H9 (cell line): Measurements from ENCODE around the gene RIGI. TPM values are rescaled to one million over a fixed set of nuclear protein-coding genes. Genes with fewer than 3 reads are reported as not detected.
"Not testable (repeated sequence)": the region's sequence is repeated elsewhere in the genome, so short reads cannot be mapped to it uniquely, and the experiment has no call there.

Source experiments
- DNase-seq: peaks from one replicate; pipeline ENCODE4 v3.0.0-alpha.2; 2017
- H2AFZ ChIP-seq: one replicate; pipeline ENCODE4 v1.6.1; 2013; ENCODE audit warnings: mild to moderate bottlenecking, low read length, control low read depth, moderate library complexity
- H2AK5ac ChIP-seq: 2 replicates; pipeline ENCODE4 v1.6.1; 2013; ENCODE audit warnings: low read length, control low read depth, mixed read lengths; ENCODE audit not compliant: insufficient read length
- H2BK120ac ChIP-seq: one replicate; pipeline ENCODE4 v1.6.1; 2013; ENCODE audit warnings: low read depth, mild to moderate bottlenecking, low read length, control low read depth, inconsistent platforms; ENCODE audit not compliant: poor library complexity, severe bottlenecking
- H2BK12ac ChIP-seq: 2 replicates; pipeline ENCODE4 v1.6.1; 2013; ENCODE audit warnings: low read length, control low read depth, mixed read lengths, low read depth; ENCODE audit not compliant: insufficient read length
- H2BK15ac ChIP-seq: 2 replicates; pipeline ENCODE4 v1.6.1; 2013; ENCODE audit warnings: low read depth, low read length, control low read depth
- H2BK20ac ChIP-seq: one replicate; pipeline ENCODE4 v1.6.1; 2013; ENCODE audit warnings: low read depth, mild to moderate bottlenecking, low read length, control low read depth, inconsistent platforms; ENCODE audit not compliant: poor library complexity, severe bottlenecking
- H2BK5ac ChIP-seq: 2 replicates; pipeline ENCODE4 v1.6.1; 2013; ENCODE audit warnings: low read length, control low read depth, mixed read lengths; ENCODE audit not compliant: insufficient read length
- H3K14ac ChIP-seq: 2 replicates; pipeline ENCODE4 v1.6.1; 2013; ENCODE audit warnings: low read length, control low read depth; ENCODE audit not compliant: insufficient read depth
- H3K18ac ChIP-seq: 2 replicates; pipeline ENCODE4 v1.6.1; 2013; ENCODE audit warnings: low read depth, mild to moderate bottlenecking, mixed read lengths, low read length, control low read depth; ENCODE audit not compliant: insufficient read length
- H3K23ac ChIP-seq: 2 replicates; pipeline ENCODE4 v1.6.1; 2013; ENCODE audit warnings: low read length, control low read depth, mixed read lengths, low read depth; ENCODE audit not compliant: insufficient read length
- H3K23me2 ChIP-seq: 2 replicates; pipeline ENCODE4 v1.6.1; 2013; ENCODE audit warnings: low read depth, mild to moderate bottlenecking, mixed read lengths, low read length, control low read depth; ENCODE audit not compliant: insufficient read length, poor library complexity, severe bottlenecking
- H3K27ac ChIP-seq: 2 replicates; pipeline ENCODE4 v1.5.1; 2013; ENCODE audit warnings: low read length, control low read depth, mixed read lengths, low read depth; ENCODE audit not compliant: insufficient read length
- H3K27me3 ChIP-seq: 2 replicates; pipeline ENCODE4 v1.6.1; 2013; ENCODE audit warnings: low read length, control low read depth, inconsistent platforms; ENCODE audit not compliant: insufficient read depth
- H3K4ac ChIP-seq: 2 replicates; pipeline ENCODE4 v1.6.1; 2013; ENCODE audit warnings: low read depth, mild to moderate bottlenecking, control low read depth, inconsistent platforms, low read length, moderate library complexity
- H3K4me1 ChIP-seq: 2 replicates; pipeline ENCODE4 v1.6.1; 2013; ENCODE audit warnings: low read length, control low read depth, inconsistent platforms; ENCODE audit not compliant: insufficient read depth
- H3K4me2 ChIP-seq: 2 replicates; pipeline ENCODE4 v1.6.1; 2013; ENCODE audit warnings: low read length, control low read depth, mixed read lengths; ENCODE audit not compliant: insufficient read length, insufficient read depth
- H3K56ac ChIP-seq: 2 replicates; pipeline ENCODE4 v1.6.1; 2013; ENCODE audit warnings: low read depth, mild to moderate bottlenecking, mixed read lengths, low read length, control low read depth; ENCODE audit not compliant: insufficient read length
- H3K79me1 ChIP-seq: 2 replicates; pipeline ENCODE4 v1.6.1; 2013; ENCODE audit warnings: low read depth, mild to moderate bottlenecking, moderate library complexity, low read length, control low read depth, inconsistent platforms; ENCODE audit not compliant: insufficient read depth, poor library complexity, severe bottlenecking
- H3K79me2 ChIP-seq: 2 replicates; pipeline ENCODE4 v1.6.1; 2013; ENCODE audit warnings: low read length, control low read depth, inconsistent platforms; ENCODE audit not compliant: insufficient read depth
- H3K9ac ChIP-seq: 2 replicates; pipeline ENCODE4 v1.6.1; 2013; ENCODE audit warnings: low read length, control low read depth, mixed read lengths; ENCODE audit not compliant: insufficient read length; ENCODE audit errors: extremely low read depth
- H3K9me3 ChIP-seq: one replicate; pipeline ENCODE4 v1.6.1; 2013; ENCODE audit warnings: low read depth, low read length, inconsistent platforms; ENCODE audit not compliant: control insufficient read depth
- H3T11ph ChIP-seq: one replicate; pipeline ENCODE4 v1.6.1; 2013; ENCODE audit warnings: mild to moderate bottlenecking, low read length, control low read depth, inconsistent platforms
- H4K20me1 ChIP-seq: one replicate; pipeline ENCODE4 v1.6.1; 2013; ENCODE audit not compliant: control insufficient read depth, insufficient read length, insufficient read depth
- H4K5ac ChIP-seq: 2 replicates; pipeline ENCODE4 v1.6.1; 2013; ENCODE audit warnings: low read depth, mild to moderate bottlenecking, mixed read lengths, low read length, control low read depth; ENCODE audit not compliant: insufficient read length
- H4K8ac ChIP-seq: replicated peaks from 2 replicates; pipeline ENCODE4 v1.6.1; 2013; ENCODE audit warnings: low read length, control low read depth, mixed read lengths, low read depth; ENCODE audit not compliant: insufficient read length
- H4K91ac ChIP-seq: 2 replicates; pipeline ENCODE4 v1.6.1; 2013; ENCODE audit warnings: low read depth, mild to moderate bottlenecking, moderate library complexity, mixed read lengths, low read length, control low read depth; ENCODE audit not compliant: insufficient read length
- H3K27ac Mint-ChIP-seq, 3 experiments: 2 replicates in 2 of 3; 3 replicates in 1 of 3; pipeline ENCODE4 v1.8.0; 2020 to 2021; ENCODE audit warnings: mixed read lengths in 3 of 3, mild to moderate bottlenecking in 1 of 3, moderate library complexity in 1 of 3
- H3K27me3 Mint-ChIP-seq: 2 replicates; pipeline ENCODE4 v1.8.0; 2021; ENCODE audit warnings: low read depth, mild to moderate bottlenecking, moderate library complexity, mixed read lengths
- H3K36me3 Mint-ChIP-seq, 3 experiments: 2 replicates in 2 of 3; 3 replicates in 1 of 3; pipeline ENCODE4 v1.8.0; 2020 to 2021; ENCODE audit warnings: low read depth in 3 of 3, mixed read lengths in 3 of 3; ENCODE audit not compliant: insufficient read depth in 1 of 3
- H3K4me1 Mint-ChIP-seq, 2 experiments: 2 replicates each; pipeline ENCODE4 v1.8.0; 2020; ENCODE audit warnings: mixed read lengths in 2 of 2
- H3K4me3 Mint-ChIP-seq, 2 experiments: 2 replicates in 1 of 2; 3 replicates in 1 of 2; pipeline ENCODE4 v1.8.0; 2020 to 2021; ENCODE audit warnings: mild to moderate bottlenecking in 2 of 2, mixed read lengths in 2 of 2, moderate library complexity in 1 of 2
- H3K9me3 Mint-ChIP-seq, 2 experiments: 2 replicates in 1 of 2; 3 replicates in 1 of 2; pipeline ENCODE4 v1.8.0; 2020; ENCODE audit warnings: mild to moderate bottlenecking in 2 of 2, mixed read lengths in 2 of 2, moderate library complexity in 1 of 2
- CTCF ChIP-seq: fragments of 200-600 bp; sonication (generic); conservative IDR thresholded peaks from 3 replicates; pipeline ENCODE4 v1.8.0; 2021; ENCODE audit warnings: antibody characterized with exemption, mild to moderate bottlenecking
- WGBS: extraction: QIAGEN DNeasy Blood & Tissue Kit; methylation state at CpG from one replicate; pipeline ENCODE4 v1.1.7; 2013; ENCODE audit warnings: missing lambda C conversion rate, low lambda C conversion rate, mixed read lengths; ENCODE audit not compliant: insufficient read length; ENCODE audit errors: extremely low coverage; 5-methylcytosine and 5-hydroxymethylcytosine counted together
- total RNA-seq: library from RNA; stranded (reverse); gene quantifications from 2 replicates; pipeline ENCODE4 v1.2.1, GENCODE V29; 2021

RIGI gene
- total RNA-seq, 1 experiment from 2014 or later: 4.1 TPM

GRCh38 chr9:32524892-32525708 is 896 bp downstream of the RIGI start:
- Histone ChIP-seq H3K4me2 (peak overlapping the region; percentile 86), H3K9ac (peak overlapping the region; percentile 27), H3K9me3 (no peaks in the 10 kb centered on the region), H3K79me2 (no peaks in the 10 kb centered on the region), H2BK120ac (no peak overlapping the region), H4K8ac (no peak overlapping the region), H3K27ac (no peak overlapping the region), H2AFZ (no peak overlapping the region), H4K20me1 (no peaks in the 10 kb centered on the region), H4K5ac (no peak overlapping the region), H3K14ac (no peak overlapping the region), H2BK5ac (no peak overlapping the region), H2BK15ac (no peak overlapping the region), H3T11ph (no peak overlapping the region), H2BK20ac (no peak overlapping the region), H3K18ac (no peak overlapping the region), H3K23me2 (no peaks in the 10 kb centered on the region), H2AK5ac (no peak overlapping the region), H3K23ac (no peak overlapping the region), H3K27me3 (no peaks in the 10 kb centered on the region), H4K91ac (no peak overlapping the region), H2BK12ac (no peak overlapping the region), H3K56ac (no peak overlapping the region), H3K79me1 (no peaks in the 10 kb centered on the region), H3K4ac (no peak overlapping the region), H3K4me1 (no peaks in the 10 kb centered on the region)
- peaks cover 10 to 17% of the 10 kb centered on the region in 2 experiments for H3K4me1 Mint-ChIP-seq
- DNase-seq: peak; percentile 32
- H3K36me3 Mint-ChIP-seq: peaks cover 12 to 25% (median 14%) of the 10 kb centered on the region in 3 experiments; a peak in 6 of 7 replicates
- no CpG with 5 or more reads among the region's 22 CpGs for WGBS
- no peak overlapping the region for H3K27ac Mint-ChIP-seq
- H3K4me3 Mint-ChIP-seq: peak overlapping the region; percentile 86 to 90
- no peaks in the 10 kb centered on the region for H3K27me3 Mint-ChIP-seq
- no peak for TF ChIP-seq CTCF
- H3K9me3 Mint-ChIP-seq: peaks cover 10 to 20% of the 10 kb centered on the region in 2 experiments; a peak in 4 of 5 replicates

DNA sequence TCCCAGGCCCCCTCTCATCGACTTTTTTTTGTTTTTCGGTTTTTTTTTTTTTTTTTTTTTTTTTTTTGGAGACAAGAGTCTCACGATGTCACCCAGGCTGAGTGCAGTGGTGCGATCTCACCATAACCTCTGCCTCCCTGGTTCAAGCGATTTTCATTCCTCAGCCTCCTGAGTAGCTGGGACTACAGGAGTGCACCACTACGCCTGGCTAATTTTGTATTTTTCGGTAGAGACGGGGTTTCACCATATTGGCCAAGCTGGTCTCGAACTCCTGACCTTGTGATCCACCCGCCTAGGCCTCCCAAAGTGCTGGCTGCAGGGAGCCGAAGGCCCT is 1.5 kb downstream of the RIGI start:
- not testable (repeated sequence) for H2BK5ac ChIP-seq, H3K23me2 ChIP-seq, H3K4me1 ChIP-seq, H2BK120ac ChIP-seq, H3K79me2 ChIP-seq, H3K56ac ChIP-seq, H2BK20ac ChIP-seq, H2BK15ac ChIP-seq, H4K91ac ChIP-seq, H3K27ac ChIP-seq, H3K23ac ChIP-seq, H2AFZ ChIP-seq, H3K4me2 ChIP-seq, H4K20me1 ChIP-seq, H2BK12ac ChIP-seq, H3K9me3 ChIP-seq, H3K27me3 ChIP-seq, H3K4ac ChIP-seq, H3K9ac ChIP-seq, DNase-seq, H3K18ac ChIP-seq, H4K8ac ChIP-seq, H3K27ac Mint-ChIP-seq, H3T11ph ChIP-seq, H3K27me3 Mint-ChIP-seq, H4K5ac ChIP-seq, H3K79me1 ChIP-seq, H2AK5ac ChIP-seq, H3K14ac ChIP-seq
- H3K4me1 Mint-ChIP-seq: peaks cover 10 to 17% of the 10 kb centered on the region in 2 experiments
- H3K9me3 Mint-ChIP-seq: peaks cover 10 to 20% of the 10 kb centered on the region in 2 experiments; a peak in 4 of 5 replicates
- no CpG with 5 or more reads among the region's 11 CpGs for WGBS
- H3K4me3 Mint-ChIP-seq: peak overlapping the region; percentile 25 to 39; a peak in 1 of 5 replicates
- peaks cover 12 to 25% (median 14%) of the 10 kb centered on the region in 3 experiments; a peak in 6 of 7 replicates for H3K36me3 Mint-ChIP-seq
